ENCODE measurements around the gene SMCHD1. TPM values are rescaled to one million over a fixed set of nuclear protein-coding genes. Genes with fewer than 3 reads are reported as not detected.
"Not testable (repeated sequence)": the region's sequence is repeated elsewhere in the genome, so short reads cannot be mapped to it uniquely, and the experiment has no call there.

Gene SMCHD1
- total RNA-seq, 6 experiments from 2014 or later: 19.4 to 30.4 (median 26.4) TPM

GRCh38 chr18:2736823-2737222, 81.3 kb downstream of the SMCHD1 start:
- DNase-seq: no peak
- H3K4me1 Mint-ChIP-seq (ENCODE audit: low read depth): no peaks in the 10 kb centered on the region
- H3K27me3 Mint-ChIP-seq (ENCODE audit: insufficient read depth): no peaks in the 10 kb centered on the region
- TF ChIP-seq, protein P1, sequence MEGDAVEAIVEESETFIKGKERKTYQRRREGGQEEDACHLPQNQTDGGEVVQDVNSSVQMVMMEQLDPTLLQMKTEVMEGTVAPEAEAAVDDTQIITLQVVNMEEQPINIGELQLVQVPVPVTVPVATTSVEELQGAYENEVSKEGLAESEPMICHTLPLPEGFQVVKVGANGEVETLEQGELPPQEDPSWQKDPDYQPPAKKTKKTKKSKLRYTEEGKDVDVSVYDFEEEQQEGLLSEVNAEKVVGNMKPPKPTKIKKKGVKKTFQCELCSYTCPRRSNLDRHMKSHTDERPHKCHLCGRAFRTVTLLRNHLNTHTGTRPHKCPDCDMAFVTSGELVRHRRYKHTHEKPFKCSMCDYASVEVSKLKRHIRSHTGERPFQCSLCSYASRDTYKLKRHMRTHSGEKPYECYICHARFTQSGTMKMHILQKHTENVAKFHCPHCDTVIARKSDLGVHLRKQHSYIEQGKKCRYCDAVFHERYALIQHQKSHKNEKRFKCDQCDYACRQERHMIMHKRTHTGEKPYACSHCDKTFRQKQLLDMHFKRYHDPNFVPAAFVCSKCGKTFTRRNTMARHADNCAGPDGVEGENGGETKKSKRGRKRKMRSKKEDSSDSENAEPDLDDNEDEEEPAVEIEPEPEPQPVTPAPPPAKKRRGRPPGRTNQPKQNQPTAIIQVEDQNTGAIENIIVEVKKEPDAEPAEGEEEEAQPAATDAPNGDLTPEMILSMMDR (IDR thresholded peaks at IDR 0.05): no peak
- H3K9me3 Mint-ChIP-seq: no peaks in the 10 kb centered on the region
- H3K27ac Mint-ChIP-seq: no peak overlapping the region
- peaks cover 64% of the 10 kb centered on the region for H3K36me3 Mint-ChIP-seq (ENCODE audit: low read depth)
- H3K4me3 Mint-ChIP-seq: no peak overlapping the region

GRCh38 chr18:2740082-2740481, 84.6 kb downstream of the SMCHD1 start:
- H3K36me3 Mint-ChIP-seq (ENCODE audit: low read depth): peaks cover 57% of the 10 kb centered on the region
- not testable (repeated sequence) for H3K27ac Mint-ChIP-seq; DNase-seq; H3K27me3 Mint-ChIP-seq (ENCODE audit: insufficient read depth); H3K4me1 Mint-ChIP-seq (ENCODE audit: low read depth); H3K4me3 Mint-ChIP-seq; H3K9me3 Mint-ChIP-seq

- Mint-ChIP-seq H3K4me3 (no peak overlapping the region), H3K27me3 (ENCODE audit: insufficient read depth) (no peaks in the 10 kb centered on the region)
- DNase-seq: no peak
Measured at GRCh38 chr18:2746274-2746673, 90.7 kb downstream of the SMCHD1 start.

DNA sequence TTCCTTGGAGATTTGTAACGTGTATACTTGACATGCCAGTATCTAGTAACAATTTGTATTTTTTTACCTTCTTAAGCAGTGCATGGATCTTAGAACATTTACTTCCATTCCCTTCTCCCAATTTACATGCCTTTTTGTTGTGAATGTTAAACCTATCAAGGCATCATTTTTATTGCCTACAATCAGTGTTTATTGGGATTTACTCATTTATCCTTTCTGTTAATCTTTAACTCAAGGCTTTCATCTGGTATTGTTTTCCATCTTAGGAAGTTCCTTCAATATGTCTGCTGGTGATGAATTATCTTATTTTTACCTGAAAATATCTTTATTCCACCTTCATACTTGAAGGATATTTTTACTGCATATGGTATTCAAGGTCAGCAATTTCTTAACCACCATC, 102.8 kb downstream of the SMCHD1 start:
- no peaks in the 10 kb centered on the region for H3K27me3 Mint-ChIP-seq (ENCODE audit: insufficient read depth)
- DNase-seq: no peak
- no peak overlapping the region for H3K4me3 Mint-ChIP-seq

More at GRCh38 chr18:2746274-2746673, 90.7 kb downstream of the SMCHD1 start:
- H3K9me3 Mint-ChIP-seq: no peaks in the 10 kb centered on the region
- TF ChIP-seq, protein P1 (IDR thresholded peaks at IDR 0.05): no peak
- H3K36me3 Mint-ChIP-seq (ENCODE audit: low read depth): peaks cover 32% of the 10 kb centered on the region
- no peak overlapping the region for H3K27ac Mint-ChIP-seq
- H3K4me1 Mint-ChIP-seq (ENCODE audit: low read depth): no peaks in the 10 kb centered on the region

GRCh38 chr18:2774669-2775068, 119.1 kb downstream of the SMCHD1 start:
- Mint-ChIP-seq H3K27ac (no peak overlapping the region), H3K36me3 (ENCODE audit: low read depth) (peaks cover 13% of the 10 kb centered on the region), H3K4me3 (no peak overlapping the region), H3K9me3 (no peaks in the 10 kb centered on the region), H3K4me1 (ENCODE audit: low read depth) (no peaks in the 10 kb centered on the region), H3K27me3 (ENCODE audit: insufficient read depth) (no peaks in the 10 kb centered on the region)
- DNase-seq: no peak
- TF ChIP-seq, protein P1 (IDR thresholded peaks at IDR 0.05): no peak

More for the DNA sequence above, 102.8 kb downstream of the SMCHD1 start:
- Mint-ChIP-seq H3K27ac (no peak overlapping the region), H3K9me3 (no peaks in the 10 kb centered on the region), H3K36me3 (ENCODE audit: low read depth) (peaks cover 6% of the 10 kb centered on the region; the same call in 1 of the 2 replicates), H3K4me1 (ENCODE audit: low read depth) (no peaks in the 10 kb centered on the region)
- TF ChIP-seq, protein P1 (IDR thresholded peaks at IDR 0.05): no peak

DNA sequence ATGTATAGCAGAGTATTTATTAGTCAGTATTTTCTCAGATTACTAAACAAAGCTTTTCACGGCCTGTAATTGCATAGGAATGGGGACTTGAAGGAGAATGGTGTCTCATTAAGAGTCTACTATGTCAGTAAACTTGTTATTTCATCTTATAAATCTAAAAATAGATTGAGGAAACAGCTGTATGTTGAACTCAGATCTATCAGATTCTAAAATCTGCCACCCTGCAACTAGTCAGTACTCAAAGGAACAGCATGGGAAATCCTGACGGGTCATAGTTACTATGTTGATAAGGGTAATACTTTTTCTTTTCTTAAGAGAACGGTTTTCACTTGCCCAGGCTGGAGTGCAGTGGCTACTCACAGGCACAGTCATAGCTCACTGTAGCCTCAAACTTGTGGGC, 121.1 kb downstream of the SMCHD1 start:
- Mint-ChIP-seq H3K27ac (no peak overlapping the region), H3K36me3 (ENCODE audit: low read depth) (peaks cover 8% of the 10 kb centered on the region; the same call in 1 of the 2 replicates), H3K4me1 (ENCODE audit: low read depth) (no peaks in the 10 kb centered on the region), H3K27me3 (ENCODE audit: insufficient read depth) (no peaks in the 10 kb centered on the region), H3K4me3 (no peak overlapping the region), H3K9me3 (no peaks in the 10 kb centered on the region)
- no peak for DNase-seq
- TF ChIP-seq, protein P1 (IDR thresholded peaks at IDR 0.05): no peak

Data from HFFc6 (cell line).